GM12873 (cell line): ENCODE data around the gene TUNAR.

Experiments used
- TF ChIP-seq, protein P1 (sequence below): IDR thresholded peaks from 2 replicates; pipeline ENCODE4 v1.5.1; 2012; ENCODE audit warnings: low read depth, mild to moderate bottlenecking, moderate library complexity, low read length, control low read depth; ENCODE audit not compliant: insufficient read depth; ENCODE audit errors: missing control alignments

Gene TUNAR

DNA sequence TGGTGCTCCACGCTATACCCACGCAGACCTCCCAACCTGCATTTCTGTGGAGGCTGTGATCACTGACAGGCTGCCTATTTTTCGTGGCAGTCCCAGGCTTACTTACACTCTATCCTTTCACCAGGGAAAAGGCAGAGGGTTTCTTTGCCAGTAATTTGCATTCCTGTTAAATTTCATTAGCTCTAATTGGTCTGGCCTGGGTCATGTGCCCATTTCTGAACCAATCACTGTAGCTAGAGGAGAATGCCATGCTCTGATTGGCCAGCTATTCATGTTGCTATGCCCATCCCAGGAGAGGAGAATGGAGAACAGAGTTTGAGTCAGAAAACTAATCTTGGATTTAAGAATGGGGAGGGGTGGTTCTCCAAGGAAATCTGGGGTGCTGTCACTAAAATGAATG is 43.2 kb upstream of the TUNAR start:
- TF ChIP-seq, protein P1, sequence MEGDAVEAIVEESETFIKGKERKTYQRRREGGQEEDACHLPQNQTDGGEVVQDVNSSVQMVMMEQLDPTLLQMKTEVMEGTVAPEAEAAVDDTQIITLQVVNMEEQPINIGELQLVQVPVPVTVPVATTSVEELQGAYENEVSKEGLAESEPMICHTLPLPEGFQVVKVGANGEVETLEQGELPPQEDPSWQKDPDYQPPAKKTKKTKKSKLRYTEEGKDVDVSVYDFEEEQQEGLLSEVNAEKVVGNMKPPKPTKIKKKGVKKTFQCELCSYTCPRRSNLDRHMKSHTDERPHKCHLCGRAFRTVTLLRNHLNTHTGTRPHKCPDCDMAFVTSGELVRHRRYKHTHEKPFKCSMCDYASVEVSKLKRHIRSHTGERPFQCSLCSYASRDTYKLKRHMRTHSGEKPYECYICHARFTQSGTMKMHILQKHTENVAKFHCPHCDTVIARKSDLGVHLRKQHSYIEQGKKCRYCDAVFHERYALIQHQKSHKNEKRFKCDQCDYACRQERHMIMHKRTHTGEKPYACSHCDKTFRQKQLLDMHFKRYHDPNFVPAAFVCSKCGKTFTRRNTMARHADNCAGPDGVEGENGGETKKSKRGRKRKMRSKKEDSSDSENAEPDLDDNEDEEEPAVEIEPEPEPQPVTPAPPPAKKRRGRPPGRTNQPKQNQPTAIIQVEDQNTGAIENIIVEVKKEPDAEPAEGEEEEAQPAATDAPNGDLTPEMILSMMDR: no peak

DNA sequence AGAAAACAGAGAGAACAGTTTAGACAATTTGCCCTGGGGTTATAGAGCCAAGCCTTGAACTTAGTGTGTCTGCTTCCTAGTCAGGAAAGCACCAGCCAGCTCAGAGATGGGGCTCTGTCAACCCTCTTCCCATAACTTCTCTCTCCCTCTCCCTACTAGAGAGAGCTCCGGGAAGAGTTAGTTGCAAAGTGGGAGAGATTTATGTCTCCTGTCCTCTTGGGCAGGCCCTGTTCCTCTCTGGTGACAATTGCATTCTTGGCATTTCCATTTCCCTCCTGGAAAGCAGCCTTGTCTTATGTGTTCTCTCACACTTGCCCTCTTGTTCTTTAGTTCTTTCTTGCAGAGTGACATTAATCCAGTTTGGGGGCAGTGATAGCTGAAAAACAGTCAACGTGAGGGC is 42.1 kb upstream of the TUNAR start:
- TF ChIP-seq, protein P1: no peak

GRCh38 chr14:95835121-95835730 is 41.4 kb upstream of the TUNAR start:
- TF ChIP-seq, protein P1: no peak

- TF ChIP-seq, protein P1: no peak
These were observed 37.8 kb upstream of the TUNAR start for GRCh38 chr14:95838862-95839261.

GRCh38 chr14:95840094-95840700 is 36.4 kb upstream of the TUNAR start:
- TF ChIP-seq, protein P1: no peak

- TF ChIP-seq, protein P1: no peak
These were observed 35.0 kb upstream of the TUNAR start for GRCh38 chr14:95841668-95842067.

- TF ChIP-seq, protein P1: no peak
These were observed 26.9 kb upstream of the TUNAR start for GRCh38 chr14:95849761-95850160.

DNA sequence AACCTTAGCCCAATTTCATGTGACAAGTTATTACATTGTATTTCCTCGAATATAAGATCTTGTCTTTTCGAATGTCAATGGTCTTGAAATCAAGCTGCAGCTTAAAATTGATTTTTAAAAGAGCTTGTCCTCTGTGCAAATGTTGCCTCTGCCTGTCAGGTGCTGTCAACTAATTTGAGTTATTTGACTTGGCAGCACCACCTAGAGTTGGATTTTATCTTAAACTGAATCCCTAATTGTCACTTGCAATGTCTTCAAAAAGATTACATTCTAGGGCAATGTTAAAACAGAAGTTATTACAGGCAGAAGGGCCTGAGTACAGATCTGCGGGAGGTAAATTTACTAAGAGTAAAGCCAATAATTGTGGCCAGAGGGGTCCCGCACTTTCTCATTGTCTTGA is 26.2 kb upstream of the TUNAR start:
- TF ChIP-seq, protein P1: no peak
